ENCODE results near the gene ARHGAP22.

DNA sequence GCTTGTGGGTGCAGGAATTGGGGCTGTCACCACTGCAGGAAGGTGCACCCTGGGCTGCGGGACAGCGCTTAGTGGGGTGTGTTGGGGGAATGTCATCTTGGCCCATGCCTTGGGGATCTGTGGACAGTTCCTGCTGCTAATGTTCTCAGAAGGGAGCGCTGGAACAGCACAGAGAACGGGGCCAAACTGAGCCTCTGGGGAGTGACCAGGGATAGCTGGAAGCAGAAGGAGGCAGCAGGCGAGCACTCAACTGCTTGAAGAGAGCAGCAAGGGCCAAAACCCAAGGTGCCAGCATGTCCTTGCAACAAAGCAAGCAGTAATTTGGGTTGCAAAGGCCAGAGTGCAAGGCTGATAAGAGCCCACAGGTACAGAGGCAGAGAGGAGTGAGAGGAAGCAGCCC, 48.5 kb upstream of the ARHGAP22 start:
- TF ChIP-seq, protein P1, sequence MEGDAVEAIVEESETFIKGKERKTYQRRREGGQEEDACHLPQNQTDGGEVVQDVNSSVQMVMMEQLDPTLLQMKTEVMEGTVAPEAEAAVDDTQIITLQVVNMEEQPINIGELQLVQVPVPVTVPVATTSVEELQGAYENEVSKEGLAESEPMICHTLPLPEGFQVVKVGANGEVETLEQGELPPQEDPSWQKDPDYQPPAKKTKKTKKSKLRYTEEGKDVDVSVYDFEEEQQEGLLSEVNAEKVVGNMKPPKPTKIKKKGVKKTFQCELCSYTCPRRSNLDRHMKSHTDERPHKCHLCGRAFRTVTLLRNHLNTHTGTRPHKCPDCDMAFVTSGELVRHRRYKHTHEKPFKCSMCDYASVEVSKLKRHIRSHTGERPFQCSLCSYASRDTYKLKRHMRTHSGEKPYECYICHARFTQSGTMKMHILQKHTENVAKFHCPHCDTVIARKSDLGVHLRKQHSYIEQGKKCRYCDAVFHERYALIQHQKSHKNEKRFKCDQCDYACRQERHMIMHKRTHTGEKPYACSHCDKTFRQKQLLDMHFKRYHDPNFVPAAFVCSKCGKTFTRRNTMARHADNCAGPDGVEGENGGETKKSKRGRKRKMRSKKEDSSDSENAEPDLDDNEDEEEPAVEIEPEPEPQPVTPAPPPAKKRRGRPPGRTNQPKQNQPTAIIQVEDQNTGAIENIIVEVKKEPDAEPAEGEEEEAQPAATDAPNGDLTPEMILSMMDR (conservative IDR thresholded peaks at IDR 0.05 in 1 of 2, IDR thresholded peaks at IDR 0.05 in 1 of 2; ENCODE audit: low read depth in 1 of 2, low read length in 2 of 2): no peak
- TF ChIP-seq EZH2 (IDR thresholded peaks at IDR 0.05; ENCODE audit: low read length, missing control alignments): no peak
